HG02623 (cell line): ENCODE measurements around the gene MLLT3.

Experiments used
- ATAC-seq: cut with Tn5 transposase; IDR thresholded peaks from one replicate; pipeline ENCODE4 v1.9.1; 2021; ENCODE audit warnings: moderate library complexity; ENCODE audit not compliant: unreplicated experiment

MLLT3 gene

DNA sequence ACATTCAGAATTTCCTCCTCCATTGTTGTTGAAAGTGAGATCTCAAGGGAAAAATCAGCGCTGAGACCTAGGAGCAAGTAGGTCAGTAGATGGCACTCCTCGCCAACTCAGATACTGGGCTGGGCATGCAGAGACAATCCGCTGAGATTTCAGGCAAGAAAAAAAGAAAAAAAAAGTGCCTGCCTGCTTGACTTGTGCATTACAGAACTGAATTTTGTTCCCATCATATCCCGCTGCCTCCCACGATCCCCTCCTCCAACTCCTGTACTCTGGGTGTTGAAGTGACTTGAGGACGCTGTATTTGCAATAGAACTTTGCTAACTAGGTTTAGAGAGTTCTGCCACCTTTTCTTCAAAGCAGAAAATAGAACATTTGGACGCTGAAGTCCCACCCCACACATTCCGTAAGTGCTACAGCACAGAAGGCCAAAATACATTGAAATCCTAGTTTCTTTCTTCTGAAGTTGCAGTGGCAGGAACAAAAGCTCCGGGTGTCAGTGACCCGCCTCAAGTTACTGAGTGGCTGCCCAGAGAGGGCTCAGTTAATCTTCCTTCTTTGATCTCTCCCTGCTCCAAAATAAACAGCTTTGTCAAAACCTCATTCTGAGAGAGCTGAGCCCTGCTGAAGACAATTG lies 265.8 kb downstream of the MLLT3 start:
- ATAC-seq = no peak

DNA sequence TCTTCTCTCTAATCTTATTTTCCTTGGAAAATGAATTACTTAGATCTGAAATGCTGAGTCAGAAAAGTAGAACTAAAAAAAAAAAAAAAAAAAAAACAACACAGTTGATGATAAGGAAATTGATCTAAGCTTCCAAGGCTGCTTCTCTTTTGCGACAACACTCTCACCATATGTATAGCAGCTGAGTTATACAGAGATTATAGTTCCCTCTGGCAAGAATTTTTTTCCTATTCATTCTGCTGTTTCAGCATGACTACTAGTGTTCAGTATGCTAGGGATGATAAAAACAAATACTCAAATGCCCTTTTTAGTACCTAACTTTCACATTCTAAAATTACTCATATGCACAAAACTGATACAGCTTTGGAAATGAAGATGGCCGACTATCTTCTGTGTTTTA lies 267.3 kb downstream of the MLLT3 start:
- ATAC-seq = peak; percentile 62

DNA sequence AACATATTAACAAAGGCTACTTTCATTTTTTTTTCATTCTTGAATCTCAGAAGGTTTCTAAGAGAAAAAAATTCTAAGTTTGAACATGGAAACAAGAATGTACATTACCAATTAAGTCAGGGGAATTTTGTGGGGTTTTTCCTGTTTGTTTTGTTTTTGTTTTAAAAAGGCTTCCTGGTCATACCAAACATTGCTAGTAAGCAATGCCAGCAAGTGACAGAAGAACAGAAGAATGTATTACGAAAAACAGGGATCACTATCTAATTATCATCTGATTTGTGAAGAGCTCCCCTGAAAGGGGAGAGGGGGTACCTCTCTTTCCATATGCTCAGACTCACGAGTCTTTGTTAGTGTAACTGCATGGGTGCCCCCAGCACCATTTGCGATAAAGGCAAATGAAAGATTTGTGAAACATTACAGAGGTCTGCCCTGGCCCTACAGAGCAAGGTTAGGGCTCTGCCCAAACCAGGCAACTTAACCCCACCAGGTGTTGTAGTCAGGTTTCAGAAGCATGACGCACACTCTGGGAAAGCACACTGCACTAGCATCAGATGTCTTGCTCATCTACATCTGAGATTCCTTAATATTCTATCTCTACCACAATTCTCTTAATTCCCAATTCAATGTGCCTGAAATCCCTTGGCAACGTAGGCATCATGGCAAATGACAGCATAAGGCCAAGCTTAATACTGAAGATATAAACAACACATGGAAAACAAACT lies 268.2 kb downstream of the MLLT3 start:
- ATAC-seq = no peak

DNA sequence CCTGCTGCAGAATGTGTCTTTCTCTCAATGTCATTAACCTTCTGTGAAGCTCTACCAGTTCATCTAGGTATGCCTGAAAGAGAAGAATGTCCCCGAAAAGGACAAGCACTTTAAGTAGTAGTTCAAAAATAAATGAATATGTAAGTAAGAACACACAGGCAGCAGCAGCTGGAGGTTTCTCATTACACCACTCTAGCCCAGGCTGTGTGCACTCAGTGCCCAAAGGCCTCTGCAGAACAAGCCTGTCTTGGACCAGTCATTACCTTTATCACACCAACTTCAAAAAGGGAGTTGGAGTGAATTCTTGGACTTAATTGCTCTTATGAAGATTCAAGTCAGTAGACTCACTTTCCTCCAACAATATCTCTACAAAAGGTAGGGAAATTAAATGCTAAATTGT lies 268.8 kb downstream of the MLLT3 start:
- ATAC-seq = no peak

DNA sequence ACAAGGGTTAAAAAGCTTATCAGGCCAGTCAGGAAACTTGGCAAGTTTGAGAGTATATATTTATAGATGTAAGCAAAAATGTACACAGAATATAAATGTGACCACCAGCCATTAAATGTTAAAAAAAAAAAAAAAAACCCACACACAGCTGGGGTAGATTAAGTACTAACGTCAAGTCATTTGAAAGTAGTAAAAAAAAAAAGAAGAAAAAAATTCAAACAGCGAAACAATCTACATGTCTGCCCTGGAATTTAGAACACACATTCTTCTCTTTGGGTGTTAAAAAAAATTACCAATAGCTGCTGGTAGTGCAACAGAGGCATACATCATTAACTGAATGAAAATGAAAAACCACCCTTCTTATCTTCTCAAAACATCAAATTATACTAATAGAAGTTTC lies 269.7 kb downstream of the MLLT3 start:
- no peak for ATAC-seq

DNA sequence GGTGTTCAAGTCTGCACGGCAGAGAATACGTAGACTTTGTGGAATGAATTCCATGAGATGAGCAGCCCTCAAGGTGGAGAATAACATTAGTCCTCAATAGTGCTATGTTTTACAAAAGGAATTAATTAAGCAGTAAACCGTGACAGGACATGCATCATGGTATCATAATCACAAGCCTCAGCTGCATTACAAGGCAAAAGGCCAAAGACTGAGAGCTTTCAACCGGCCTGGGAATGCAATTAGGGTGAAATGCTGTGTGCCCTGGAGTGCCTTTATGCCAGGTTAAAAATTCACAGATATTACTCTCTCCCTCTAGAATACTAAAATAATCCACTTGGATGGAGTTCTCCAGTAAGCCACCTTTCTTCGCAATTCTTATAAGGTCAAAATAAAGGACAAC lies 270.6 kb downstream of the MLLT3 start:
- no peak for ATAC-seq

DNA sequence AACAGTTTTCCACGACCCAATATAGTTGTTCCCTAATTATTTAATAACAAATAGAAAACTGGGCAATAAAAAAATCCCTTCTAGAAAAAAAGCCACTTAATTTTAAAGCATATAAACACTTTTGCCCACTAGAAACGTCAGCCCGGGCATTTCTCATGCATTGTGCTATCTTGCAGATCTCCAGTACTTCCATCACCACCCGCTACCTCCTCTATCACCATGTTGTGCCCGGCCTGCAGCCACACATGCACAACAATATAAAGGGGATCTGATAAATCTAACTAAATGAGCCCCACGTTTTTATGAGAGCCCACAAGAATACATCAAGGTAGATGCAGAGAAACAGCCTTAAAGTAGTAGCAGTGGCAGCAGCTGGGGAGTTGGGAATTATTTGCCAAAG lies 272.7 kb downstream of the MLLT3 start:
- ATAC-seq = no peak

DNA sequence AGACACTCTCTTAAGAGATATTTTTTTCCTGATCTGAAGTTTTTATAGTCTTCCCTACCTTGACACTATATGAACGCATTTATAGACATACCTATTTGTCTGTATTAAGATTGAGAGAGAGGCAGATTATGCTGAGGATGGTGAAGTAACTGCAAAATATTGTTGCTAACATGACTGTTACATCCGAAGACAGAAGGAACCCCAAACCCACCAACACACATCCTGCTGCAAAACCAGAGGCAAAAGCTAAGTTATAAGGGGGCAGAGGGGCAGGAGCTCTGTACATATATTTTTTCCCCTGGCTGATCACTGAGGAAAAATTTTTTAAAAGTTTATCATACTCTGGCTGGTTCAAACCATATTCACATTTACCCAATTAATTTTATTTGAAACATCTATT lies 279.0 kb downstream of the MLLT3 start:
- no peak for ATAC-seq

DNA sequence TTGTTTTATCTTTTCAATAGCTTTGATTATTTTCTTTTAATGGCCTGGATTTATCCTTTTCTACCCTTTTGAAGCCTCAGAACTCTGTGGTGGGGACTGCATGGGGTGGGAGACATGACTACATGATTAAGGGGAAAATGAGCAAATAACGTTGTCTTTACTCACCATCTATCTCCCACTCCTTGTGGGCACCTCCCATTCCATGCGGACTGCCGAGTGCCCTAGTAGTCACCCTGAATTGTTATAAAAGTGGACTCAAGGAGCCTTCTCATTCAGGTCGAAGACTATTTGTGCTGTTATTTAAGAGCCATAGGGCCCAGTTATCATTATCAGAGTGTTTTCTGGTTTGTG lies 281.8 kb downstream of the MLLT3 start:
- ATAC-seq = no peak

DNA sequence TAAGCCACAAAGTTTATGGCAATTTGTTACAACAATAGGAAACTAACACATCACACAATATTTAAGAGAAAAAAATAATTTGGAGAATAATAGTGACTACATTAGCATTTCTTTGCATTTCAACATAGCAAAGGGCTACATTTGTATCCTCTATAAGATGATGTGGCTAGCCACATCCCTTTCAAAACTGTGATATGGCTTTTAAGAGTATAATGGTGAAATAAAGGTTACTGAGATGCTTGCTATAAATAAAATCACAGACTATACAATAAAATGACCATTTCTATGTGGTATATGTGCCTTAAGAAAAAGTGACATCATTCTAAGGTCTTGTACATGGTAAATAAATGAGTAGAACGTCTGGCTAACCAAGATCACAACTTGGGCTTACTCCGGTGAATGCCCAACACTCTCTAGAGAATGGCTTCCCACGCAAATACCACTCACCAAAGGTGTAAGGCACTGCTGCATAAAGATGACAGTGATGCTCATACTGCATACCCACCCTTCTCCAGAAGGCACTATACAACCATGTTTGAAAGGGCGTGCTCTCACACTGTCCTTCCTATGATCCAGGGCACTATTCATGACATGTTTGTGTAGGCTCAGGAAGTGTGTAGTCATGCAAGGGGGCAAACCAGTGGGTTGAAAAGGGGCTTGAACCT lies 286.5 kb downstream of the MLLT3 start:
- ATAC-seq = no peak

DNA sequence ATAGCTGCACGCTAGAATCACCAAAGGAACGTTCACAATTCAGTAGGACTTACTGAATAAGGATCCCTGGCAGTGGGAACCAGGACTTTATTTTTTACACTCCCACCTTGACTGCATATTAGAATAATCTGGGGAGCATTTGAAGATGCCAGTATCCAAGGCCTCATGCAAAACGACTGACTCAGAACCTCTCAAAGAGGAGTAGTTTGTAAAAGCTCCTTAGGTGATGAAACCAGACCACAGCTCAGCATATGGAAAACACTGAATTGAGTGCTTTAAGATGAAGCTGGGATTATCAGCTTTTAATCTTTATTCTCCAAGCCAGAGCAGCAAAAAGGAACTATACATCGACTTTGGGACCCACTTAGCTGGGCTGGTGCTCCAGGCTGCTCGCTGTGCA lies 288.3 kb downstream of the MLLT3 start:
- no peak for ATAC-seq

DNA sequence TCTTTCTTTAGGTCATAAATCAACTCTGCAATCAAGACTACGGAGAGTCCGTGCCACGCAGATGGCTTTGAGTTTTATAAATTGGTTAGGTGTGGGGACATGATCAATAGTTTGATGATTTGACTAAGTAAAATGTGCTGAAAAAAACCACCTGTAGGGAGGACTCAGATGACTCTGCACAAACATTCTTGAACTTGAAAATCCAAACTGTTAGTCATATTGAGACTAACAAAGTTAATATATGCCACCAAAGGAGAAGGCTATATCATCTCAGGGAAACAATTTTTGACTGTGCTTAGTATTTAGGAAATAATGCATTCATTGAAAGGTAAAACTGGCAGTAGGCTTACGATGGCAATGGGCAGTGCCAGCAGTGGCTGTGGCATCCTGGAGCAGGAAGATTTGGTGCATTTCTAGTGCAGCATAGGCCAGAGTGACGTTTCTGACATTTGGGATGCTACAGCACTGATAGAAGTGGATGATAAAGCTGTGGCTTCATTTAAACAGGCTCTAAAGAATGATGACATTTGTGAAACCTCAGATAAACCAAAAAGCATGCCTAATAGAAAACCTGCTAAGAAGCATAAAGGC lies 291.1 kb downstream of the MLLT3 start:
- peak; percentile 73 for ATAC-seq

DNA sequence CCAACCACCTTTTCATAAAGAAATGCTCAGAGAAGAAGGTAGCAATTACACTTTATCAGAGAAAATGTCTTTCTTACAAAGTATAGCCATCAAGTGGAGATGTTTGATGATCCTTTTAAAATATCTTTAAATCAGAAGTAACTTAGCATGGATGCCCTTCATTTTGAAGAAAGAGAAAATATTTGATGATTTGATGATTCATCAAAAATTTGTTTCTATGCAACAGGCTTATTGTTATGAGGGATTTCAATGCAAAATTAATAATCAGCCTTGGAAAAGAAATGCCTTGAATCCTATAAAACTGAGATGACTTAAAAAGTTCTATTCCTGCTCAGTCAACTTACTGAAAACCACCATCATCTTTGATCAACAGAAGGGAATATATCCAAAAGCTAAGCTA lies 291.6 kb downstream of the MLLT3 start:
- ATAC-seq = no peak

DNA sequence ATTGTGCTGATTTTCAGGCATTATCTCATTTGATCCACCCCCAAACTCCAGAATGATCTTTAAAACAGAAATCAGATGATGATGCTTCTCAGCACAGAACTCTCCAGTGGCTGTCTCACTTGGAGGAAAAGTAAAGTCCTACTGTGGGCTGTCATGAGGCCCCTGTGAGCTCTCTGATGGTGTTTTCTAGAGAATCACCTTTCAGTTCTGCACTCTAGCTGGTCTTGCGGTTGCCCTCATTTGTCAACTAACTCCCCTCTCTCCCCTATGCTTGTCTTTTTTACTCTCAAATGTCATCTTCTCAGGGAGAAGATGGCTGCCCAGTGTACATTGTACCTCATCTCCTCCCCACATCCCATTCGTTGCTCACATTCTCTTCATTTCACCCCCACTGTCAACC lies 295.8 kb downstream of the MLLT3 start:
- no peak for ATAC-seq

DNA sequence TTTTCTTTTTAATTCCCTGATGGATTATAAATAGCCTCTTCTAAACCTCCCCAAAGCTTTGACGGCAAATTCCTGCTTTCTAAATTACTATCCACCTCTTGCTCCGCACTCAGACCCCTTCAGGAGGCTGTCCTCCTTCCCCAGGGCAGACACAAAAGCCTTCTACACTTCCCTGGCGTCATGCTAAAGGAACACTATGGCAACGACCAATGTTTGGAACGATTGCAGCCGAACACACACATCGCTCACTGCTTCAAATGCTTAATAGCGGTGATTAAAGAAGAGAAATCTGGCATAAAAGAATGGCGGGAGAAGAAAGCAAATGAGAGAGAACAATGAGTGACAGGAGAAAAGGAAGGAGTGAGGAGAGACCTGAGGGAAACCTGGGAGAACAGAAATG lies 297.3 kb downstream of the MLLT3 start:
- no peak for ATAC-seq

DNA sequence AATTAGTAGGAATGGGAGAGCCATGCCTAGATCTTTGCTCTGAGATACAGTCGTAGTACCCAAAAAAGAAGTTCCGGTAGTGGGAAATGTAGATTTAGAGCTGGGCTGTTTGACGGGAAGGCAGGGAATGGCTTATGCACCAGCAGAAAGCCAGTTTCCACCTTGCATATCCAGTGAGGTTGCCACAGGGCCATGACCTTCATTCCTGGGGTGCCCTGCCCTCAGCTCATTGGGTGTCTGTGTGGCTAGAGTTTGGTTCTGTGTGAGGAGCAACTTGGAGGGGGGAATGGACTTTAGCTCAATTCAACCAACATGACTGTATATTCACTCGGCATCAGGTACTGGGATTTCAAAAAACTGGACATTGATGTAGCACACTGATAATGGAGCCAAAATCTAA lies 300.1 kb downstream of the MLLT3 start:
- no peak for ATAC-seq

DNA sequence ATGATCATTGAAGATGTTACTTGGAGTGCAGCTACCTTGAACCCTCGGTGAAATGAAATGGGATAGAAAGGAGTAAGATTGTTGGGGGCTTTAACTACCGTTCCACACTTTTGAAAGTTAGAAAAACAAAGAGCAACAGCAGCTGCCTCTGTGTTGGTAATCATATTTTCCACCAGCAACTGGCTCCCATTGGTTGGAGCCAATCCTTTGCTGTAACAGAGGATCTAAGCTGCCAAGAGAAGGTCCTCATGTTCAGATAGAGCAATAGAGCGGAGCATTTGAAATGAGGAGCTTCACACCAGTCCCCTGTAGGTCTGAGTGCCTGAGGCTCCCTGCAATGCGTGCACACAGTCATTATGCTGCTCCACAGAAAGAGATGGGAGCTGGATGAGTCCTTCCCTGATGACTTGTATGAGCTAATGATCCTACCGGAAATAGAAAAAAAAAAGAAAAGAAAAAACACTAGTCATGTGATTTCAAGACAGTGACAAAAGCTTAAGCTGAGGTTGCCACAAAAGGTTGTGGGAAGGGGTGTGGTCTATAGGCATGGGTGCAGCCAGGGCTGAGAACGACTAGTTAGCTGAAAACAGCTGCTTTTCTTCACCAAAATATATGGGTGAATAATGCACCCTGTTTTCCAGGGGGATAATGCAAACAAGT lies 300.7 kb downstream of the MLLT3 start:
- ATAC-seq = no peak

DNA sequence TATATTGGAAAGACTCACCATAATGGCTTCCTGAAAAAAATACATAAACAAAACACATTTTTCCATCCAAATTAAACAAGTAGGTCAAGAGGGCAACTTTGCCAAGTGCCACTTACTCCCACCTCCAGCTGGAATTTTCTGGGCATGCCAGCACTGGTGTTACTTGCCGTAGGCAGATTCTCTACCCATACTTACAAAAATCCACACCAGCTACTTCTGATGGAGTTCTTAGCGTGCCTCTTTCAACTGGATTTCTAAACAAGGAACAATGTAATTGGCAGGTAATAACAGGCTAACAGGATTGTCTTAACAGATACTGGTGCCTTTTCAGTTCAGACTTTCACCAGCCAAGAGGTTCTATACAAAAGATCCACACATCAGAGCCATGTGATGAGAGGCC lies 301.4 kb downstream of the MLLT3 start:
- no peak for ATAC-seq

DNA sequence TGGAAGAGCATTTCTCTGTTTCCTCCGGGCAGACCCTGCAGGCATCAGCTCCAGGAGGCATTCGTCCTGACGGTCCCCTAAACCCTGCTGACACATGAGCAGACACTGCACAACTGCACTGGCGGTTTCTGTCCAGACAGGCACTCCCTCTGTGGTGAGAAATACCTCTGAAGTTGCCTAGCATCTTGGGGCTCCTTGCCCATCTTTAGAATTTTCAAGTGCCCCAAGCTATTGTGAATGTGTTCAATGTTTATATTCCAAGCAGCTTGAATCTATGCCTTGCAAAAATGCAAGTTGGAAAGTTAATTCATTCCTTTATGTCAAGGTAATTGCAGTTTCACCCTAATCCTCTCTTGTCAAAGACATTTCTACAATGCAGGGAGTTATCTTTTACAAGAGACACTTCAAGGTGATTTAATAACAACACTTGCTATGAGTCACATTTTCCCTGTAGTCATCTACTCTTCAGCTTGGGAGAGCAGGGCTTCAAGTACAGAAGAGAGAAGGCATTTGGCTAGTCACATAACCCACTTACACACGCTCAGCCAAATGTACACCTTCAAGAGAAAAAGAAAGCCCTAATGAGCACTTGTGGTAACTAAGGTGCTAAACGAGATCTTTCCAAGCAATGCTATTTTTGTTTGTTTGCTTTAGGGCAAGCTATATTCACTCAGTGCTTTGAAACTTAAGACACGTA lies 302.5 kb downstream of the MLLT3 start:
- ATAC-seq = no peak

DNA sequence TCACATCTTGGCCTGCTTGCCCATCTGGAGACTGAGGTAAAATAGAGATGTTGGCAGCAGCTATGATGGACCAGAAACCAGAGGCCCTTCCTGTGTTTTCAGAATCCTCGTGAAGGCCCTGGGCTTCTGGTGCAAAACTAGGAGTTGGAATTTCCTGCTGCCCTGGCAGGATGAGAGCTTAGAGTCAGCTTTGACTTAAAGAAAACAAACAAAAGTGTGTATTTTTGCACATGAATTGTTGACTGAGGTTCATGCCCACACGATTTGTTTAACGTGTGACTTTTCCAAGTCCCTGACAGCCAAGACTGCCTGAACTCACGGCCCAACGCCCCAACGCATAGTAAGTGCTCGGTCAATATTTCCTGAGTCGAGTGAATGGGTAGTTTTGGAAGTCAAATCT lies 303.1 kb downstream of the MLLT3 start:
- no peak for ATAC-seq

DNA sequence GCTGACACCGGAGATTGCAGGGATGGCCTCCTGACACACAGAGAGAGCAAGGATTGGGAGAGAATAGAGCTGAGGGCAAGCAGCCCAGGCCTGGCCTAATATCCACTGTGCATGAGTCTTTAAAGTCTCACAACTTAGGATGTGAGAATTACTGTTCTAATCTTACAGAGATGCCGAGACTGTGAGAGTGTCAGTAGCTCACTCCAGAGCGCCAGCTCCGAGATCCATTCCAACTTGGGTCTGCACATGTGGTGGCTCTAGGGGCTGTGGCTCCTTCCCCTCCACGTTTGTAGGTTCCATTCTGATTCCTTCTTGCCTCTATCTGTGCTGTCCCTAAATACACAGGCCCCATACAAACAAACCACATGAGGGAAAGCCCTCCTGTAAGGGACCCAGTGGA lies 304.6 kb downstream of the MLLT3 start:
- ATAC-seq = no peak
